Measurements from ENCODE around the gene ADGRD1. TPM values are rescaled to one million over a fixed set of nuclear protein-coding genes. Genes with fewer than 3 reads are reported as not detected.

Gene ADGRD1
- polyA plus RNA-seq, 1 of the 3 experiments (the other 2 are of a cell fraction): not detected

DNA sequence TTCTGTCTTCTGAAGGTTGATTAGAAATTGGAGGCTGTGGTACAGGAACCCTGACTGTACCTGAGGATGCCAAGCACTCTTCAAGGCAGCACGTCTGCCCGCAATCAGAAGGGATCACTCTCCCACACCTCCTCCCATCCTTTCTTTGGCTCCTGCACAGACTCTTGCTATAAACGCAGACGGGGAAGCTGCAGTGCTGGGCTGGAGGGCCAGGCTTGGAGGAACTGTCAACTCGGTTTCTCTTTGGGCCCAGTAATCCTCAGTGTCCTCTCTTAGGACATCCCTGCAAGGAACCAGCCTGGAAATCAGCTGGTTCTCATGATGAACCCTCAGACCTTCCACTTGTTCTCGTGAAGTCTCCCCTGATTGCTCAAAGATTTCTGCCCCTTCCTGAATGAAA, 201.4 kb downstream of the ADGRD1 start (continued):
- TF ChIP-seq REST (IDR thresholded peaks at IDR 0.05; ENCODE audit: low read depth, low read length): no peak
- no peak for TF ChIP-seq NFIC (IDR thresholded peaks at IDR 0.05; ENCODE audit: borderline replicate concordance)
- TF ChIP-seq SIN3A (IDR thresholded peaks at IDR 0.05; ENCODE audit: borderline replicate concordance, low read depth, low read length): no peak
- TF ChIP-seq EZH2phosphoT487 (IDR thresholded peaks at IDR 0.05; ENCODE audit: borderline replicate concordance, low read depth): no peak
- TF ChIP-seq YY1 (IDR thresholded peaks at IDR 0.05; ENCODE audit: low read depth): no peak
- TF ChIP-seq ELF1 (IDR thresholded peaks at IDR 0.05): no peak

DNA sequence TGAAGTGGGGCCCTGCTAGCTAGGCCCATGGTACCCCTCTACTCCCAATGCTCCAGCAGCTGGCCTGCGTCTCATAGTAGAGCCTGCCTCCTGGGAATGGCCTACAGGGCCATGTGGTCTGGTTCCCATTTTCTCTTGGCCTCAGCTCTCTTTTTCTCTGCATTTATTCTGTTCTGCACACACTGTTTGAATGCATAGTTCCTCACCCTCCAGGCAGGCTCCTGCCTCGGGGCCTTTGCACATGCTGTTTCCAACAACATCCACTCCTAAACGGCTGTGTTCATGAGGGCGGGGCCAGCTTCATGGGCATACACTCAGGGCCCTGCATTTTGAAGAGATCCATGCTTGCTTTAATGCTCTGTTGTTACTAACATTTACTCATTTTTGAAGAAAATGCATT, 204.0 kb downstream of the ADGRD1 start:
- Histone ChIP-seq H3K27ac (ENCODE audit: low read depth in 2 of 2, low read length in 1 of 2) (no peak overlapping the region), H3K9me2 (no peaks in the 10 kb centered on the region), H2AFZ (ENCODE audit: low read depth) (no peak overlapping the region), H3K4me2 (no peak overlapping the region), H3K27me3 (ENCODE audit: insufficient read depth) (no peaks in the 10 kb centered on the region), H3F3A (replicated peaks; ENCODE audit: insufficient read depth) (no peaks in the 10 kb centered on the region), H3K36me3 (replicated peaks in 1 of 2; ENCODE audit: control insufficient read depth in 1 of 2, insufficient read depth in 2 of 2, low read length in 1 of 2) (no peaks in the 10 kb centered on the region), H3K4me3 (ENCODE audit: low read depth in 2 of 2, low read length in 1 of 2) (no peak overlapping the region), H3K4me1 (ENCODE audit: control insufficient read depth in 1 of 2, insufficient read depth in 2 of 2, low read depth in 1 of 2, low read length in 1 of 2) (peaks cover 0 to 3% of the 10 kb centered on the region in 2 experiments; a peak in 1 of 4 replicates), H4K20me1 (ENCODE audit: insufficient read depth) (no peaks in the 10 kb centered on the region), H3K9me3 (no peaks in the 10 kb centered on the region), H3K9ac (no peak overlapping the region), H3K79me2 (ENCODE audit: insufficient read depth) (no peaks in the 10 kb centered on the region)
- ChIA-PET POLR2A (no interaction called here), CTCF (interaction anchor here (0.8 to 1.6 kb wide), 6 partner anchors 15 to 673 kb away, joined by 3 to 4 read pairs (median 3); no protein-coding TSS in a partner anchor)
- TF ChIP-seq RFX5 (IDR thresholded peaks at IDR 0.05; ENCODE audit: low read length) (no peak), FOXM1 (IDR thresholded peaks at IDR 0.05; ENCODE audit: low read depth) (no peak), IRF3 (IDR thresholded peaks at IDR 0.05; ENCODE audit: low read depth, low read length) (no peak), POLR2AphosphoS5 (IDR thresholded peaks at IDR 0.05; ENCODE audit: low read depth, low read length) (no peak), NFIC (IDR thresholded peaks at IDR 0.05; ENCODE audit: borderline replicate concordance) (no peak), RXRA (IDR thresholded peaks at IDR 0.05; ENCODE audit: borderline replicate concordance, low read depth) (no peak), TAF1 (IDR thresholded peaks at IDR 0.05; ENCODE audit: borderline replicate concordance, low read depth, low read length) (no peak), CTCF (IDR thresholded peaks at IDR 0.05) (no peak), MEF2A (IDR thresholded peaks at IDR 0.05; ENCODE audit: borderline replicate concordance, low read depth) (no peak), JUND (IDR thresholded peaks at IDR 0.05) (no peak), ZBTB33 (IDR thresholded peaks at IDR 0.05; ENCODE audit: borderline replicate concordance, low read depth) (no peak), RAD21 (IDR thresholded peaks at IDR 0.05; ENCODE audit: low read length) (no peak), CHD2 (IDR thresholded peaks at IDR 0.05; ENCODE audit: low read length, partially characterized antibody) (no peak), TEAD4 (IDR thresholded peaks at IDR 0.05; ENCODE audit: borderline replicate concordance, insufficient read depth) (no peak), EZH2phosphoT487 (IDR thresholded peaks at IDR 0.05; ENCODE audit: borderline replicate concordance, low read depth) (no peak)
- TF ChIP-seq, protein P1, sequence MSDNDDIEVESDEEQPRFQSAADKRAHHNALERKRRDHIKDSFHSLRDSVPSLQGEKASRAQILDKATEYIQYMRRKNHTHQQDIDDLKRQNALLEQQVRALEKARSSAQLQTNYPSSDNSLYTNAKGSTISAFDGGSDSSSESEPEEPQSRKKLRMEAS (IDR thresholded peaks at IDR 0.05; ENCODE audit: low read depth): no peak
- TF ChIP-seq, protein P2, sequence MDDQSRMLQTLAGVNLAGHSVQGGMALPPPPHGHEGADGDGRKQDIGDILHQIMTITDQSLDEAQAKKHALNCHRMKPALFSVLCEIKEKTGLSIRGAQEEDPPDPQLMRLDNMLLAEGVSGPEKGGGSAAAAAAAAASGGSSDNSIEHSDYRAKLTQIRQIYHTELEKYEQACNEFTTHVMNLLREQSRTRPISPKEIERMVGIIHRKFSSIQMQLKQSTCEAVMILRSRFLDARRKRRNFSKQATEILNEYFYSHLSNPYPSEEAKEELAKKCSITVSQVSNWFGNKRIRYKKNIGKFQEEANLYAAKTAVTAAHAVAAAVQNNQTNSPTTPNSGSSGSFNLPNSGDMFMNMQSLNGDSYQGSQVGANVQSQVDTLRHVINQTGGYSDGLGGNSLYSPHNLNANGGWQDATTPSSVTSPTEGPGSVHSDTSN (IDR thresholded peaks at IDR 0.05): no peak
- WGBS (ENCODE audit: low lambda C conversion rate): 15% methylated on average over 4 of the region's 4 CpGs
- no peak for DNase-seq

Measured in SK-N-SH (cell line).